Ishikawa (cell line): ENCODE results near the gene ANAPC2.

Source experiments
- CEBPB ChIP-seq: IDR thresholded peaks from 2 replicates; pipeline ENCODE4 v1.6.1; 2012
- EGR1 ChIP-seq: IDR thresholded peaks from 2 replicates; pipeline ENCODE4 v1.6.1; 2012
- EP300 ChIP-seq: IDR thresholded peaks from 2 replicates; pipeline ENCODE4 v1.6.1; 2012; ENCODE audit warnings: borderline replicate concordance
- FOXM1 ChIP-seq: IDR thresholded peaks from 2 replicates; pipeline ENCODE4 v1.6.1; 2012; ENCODE audit warnings: low read depth, borderline replicate concordance
- MAX ChIP-seq: IDR thresholded peaks from 2 replicates; pipeline ENCODE4 v1.6.1; 2012
- RAD21 ChIP-seq: IDR thresholded peaks from 2 replicates; pipeline ENCODE4 v1.6.1; 2012; ENCODE audit warnings: low read depth
- REST ChIP-seq: IDR thresholded peaks from 2 replicates; pipeline ENCODE4 v1.6.1; 2012; ENCODE audit warnings: low read depth, mild to moderate bottlenecking
- TAF1 ChIP-seq: IDR thresholded peaks from 2 replicates; pipeline ENCODE4 v1.6.1; 2012; ENCODE audit warnings: low read depth, mild to moderate bottlenecking
- TCF12 ChIP-seq: IDR thresholded peaks from 2 replicates; pipeline ENCODE4 v1.6.1; 2012; ENCODE audit warnings: low read depth
- TEAD4 ChIP-seq: IDR thresholded peaks from 2 replicates; pipeline ENCODE4 v1.6.1; 2012
- YY1 ChIP-seq: IDR thresholded peaks from 2 replicates; pipeline ENCODE4 v1.6.1; 2012; ENCODE audit warnings: low read depth
- ZBTB7A ChIP-seq: IDR thresholded peaks from 2 replicates; pipeline ENCODE4 v1.6.1; 2012; ENCODE audit warnings: low read depth

GRCh38 chr9:137141050-137141810, 47.1 kb downstream of the ANAPC2 start:
- TF ChIP-seq MAX: no peak
- TF ChIP-seq YY1: no peak
- TF ChIP-seq FOXM1: no peak
- no peak for TF ChIP-seq TEAD4
- TF ChIP-seq TCF12: no peak
- TF ChIP-seq CEBPB: no peak
- no peak for TF ChIP-seq RAD21
- no peak for TF ChIP-seq EP300
- no peak for TF ChIP-seq EGR1
- TF ChIP-seq TAF1: no peak
- TF ChIP-seq REST: no peak
- no peak for TF ChIP-seq ZBTB7A
